ENCODE results near the gene STEAP1B.
"Not testable (repeated sequence)": the region's sequence is repeated elsewhere in the genome, so short reads cannot be mapped to it uniquely, and the experiment has no call there.

STEAP1B gene

DNA sequence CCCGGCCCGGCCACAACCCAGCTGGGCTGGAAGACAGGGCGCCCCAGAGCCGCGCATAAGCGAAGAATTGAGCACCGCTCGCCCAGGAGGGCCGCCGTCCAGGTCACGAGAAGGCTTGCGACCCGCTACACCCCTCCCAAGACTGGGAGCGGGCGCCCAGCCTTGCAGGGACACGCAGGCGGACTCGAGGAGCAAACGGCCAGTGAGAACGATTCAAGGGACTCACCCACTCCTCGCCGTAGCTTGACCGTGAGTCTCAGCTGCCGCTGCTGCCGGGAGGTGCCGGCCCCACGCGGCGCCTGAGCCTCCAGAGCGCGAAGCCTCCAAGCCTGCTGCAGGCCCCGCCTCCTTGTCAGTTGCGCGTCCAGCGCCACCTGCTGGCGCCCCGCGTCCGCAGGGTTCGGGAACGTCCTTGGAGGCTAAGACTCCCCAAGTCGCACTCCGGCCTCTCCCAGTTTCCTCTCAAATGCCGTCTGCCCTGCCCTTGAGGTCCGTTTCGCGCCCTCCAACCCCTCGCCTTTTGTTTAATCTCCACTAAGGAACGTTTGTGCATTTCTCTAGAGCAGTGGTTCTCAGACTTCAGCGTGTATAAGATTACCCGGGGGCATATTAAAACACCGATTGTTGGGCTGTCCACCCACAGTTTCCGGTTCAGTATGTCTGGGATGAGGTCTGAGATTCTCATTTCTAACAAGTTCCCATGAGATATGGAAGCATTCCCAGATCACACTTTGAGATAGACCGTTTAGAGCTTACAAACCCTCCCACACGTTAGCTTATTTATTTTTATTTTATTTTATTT is at the start of gene STEAP1B:
STEAP1B (minus strand) TSS at position 301 of the 802 bp plus-strand sequence. CDS start 5,333 bp downstream, outside the sequence.
- not testable (repeated sequence) for H3K27ac ChIP-seq
- TF ChIP-seq CTCF (conservative IDR thresholded peaks at IDR 0.05) = peak; percentile 63

- TF ChIP-seq CTCF (conservative IDR thresholded peaks at IDR 0.05) = no peak
- no peak overlapping the region for H3K27ac ChIP-seq
Measured at GRCh38 chr7:22549051-22549450, 49.1 kb upstream of the STEAP1B start.

DNA sequence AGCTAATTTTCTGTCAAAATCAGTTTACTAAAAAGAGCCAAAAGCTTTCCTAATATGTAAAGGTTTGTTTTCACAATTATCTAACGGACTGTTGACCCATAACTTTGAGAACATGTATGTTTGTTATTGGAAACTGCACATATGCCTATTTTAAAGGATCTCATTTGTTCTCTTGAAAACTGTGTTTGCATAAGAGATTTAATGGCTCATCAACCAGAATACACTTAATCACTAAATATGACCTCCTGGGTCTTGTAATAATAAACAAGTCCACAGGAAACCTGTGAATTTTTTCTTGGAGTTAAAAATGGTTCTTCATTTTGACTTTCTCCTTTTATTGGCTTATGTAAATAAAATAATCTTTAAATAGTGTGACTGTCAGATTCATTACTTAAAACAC is 48.3 kb upstream of the STEAP1B start:
- no peak overlapping the region for H3K27ac ChIP-seq
- no peak for TF ChIP-seq CTCF (conservative IDR thresholded peaks at IDR 0.05)

GRCh38 chr7:22546769-22547168 is 46.8 kb upstream of the STEAP1B start:
- H3K27ac ChIP-seq = no peak overlapping the region
- no peak for TF ChIP-seq CTCF (conservative IDR thresholded peaks at IDR 0.05)

DNA sequence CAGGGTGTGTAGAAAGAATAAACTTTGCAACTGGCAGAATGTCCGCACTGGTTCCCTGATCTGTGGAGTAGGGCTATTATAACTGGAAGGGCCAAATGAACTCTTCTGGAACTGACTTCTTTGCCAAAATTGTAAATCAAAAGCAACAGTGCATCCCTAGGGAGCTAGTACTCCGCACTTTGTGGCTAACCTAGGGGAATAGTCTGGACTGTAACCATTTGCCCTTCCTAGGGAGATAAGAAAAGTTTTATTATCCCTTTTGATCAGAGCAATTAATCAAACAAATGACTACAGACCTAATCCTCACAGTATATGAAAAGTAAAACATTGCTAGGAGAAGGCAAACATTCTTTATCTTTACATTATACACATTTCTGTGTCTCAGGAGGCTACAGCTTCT is 45.5 kb upstream of the STEAP1B start:
- TF ChIP-seq CTCF (conservative IDR thresholded peaks at IDR 0.05) = no peak
- no peak overlapping the region for H3K27ac ChIP-seq

DNA sequence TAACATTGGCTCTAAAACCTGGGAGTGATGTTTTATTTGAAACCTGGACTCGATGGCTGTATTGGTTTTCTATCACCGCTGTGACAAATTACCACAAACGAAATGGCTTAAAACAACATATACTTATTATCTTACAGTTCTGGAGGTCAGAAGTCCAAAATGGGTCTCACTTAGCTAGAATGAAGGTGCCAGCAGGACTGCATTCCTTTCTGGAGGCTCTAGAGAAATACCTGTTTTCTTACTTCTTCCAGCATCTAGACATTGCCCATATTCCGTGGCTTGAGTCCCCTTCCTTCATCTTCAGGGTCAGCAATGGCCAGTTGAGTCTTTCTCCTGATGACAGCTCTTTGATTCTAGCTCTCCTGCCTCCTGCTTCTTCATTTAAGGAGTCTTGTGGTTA is 44.3 kb upstream of the STEAP1B start:
- TF ChIP-seq CTCF (conservative IDR thresholded peaks at IDR 0.05) = no peak
- H3K27ac ChIP-seq = no peak overlapping the region

GRCh38 chr7:22543169-22543568 is 43.2 kb upstream of the STEAP1B start:
- H3K27ac ChIP-seq = no peak overlapping the region
- TF ChIP-seq CTCF (conservative IDR thresholded peaks at IDR 0.05) = no peak
